BLaER1 treated with 17β-estradiol and CSF1 and Interleukin-3, amounts not matched to agents 10 nM and 100 nM (cell line): ENCODE data around the gene NLRC5.
"Not testable (repeated sequence)": the region's sequence is repeated elsewhere in the genome, so short reads cannot be mapped to it uniquely, and the experiment has no call there.

Experiments used
- H3K27ac ChIP-seq, 11 experiments: shearing (Covaris generic); formaldehyde crosslinking; 2 replicates each; pipeline ENCODE4 v1.8.1; 2022
- H3K27me3 ChIP-seq, 11 experiments: shearing (Covaris generic); formaldehyde crosslinking; 2 replicates each; pipeline ENCODE4 v1.8.1; 2022
- H3K36me3 ChIP-seq, 11 experiments: shearing (Covaris generic); formaldehyde crosslinking; 2 replicates each; pipeline ENCODE4 v1.8.1; 2022
- H3K4me1 ChIP-seq, 10 experiments: shearing (Covaris generic); formaldehyde crosslinking; 2 replicates each; pipeline ENCODE4 v1.8.1; 2022
- H3K4me2 ChIP-seq, 11 experiments: shearing (Covaris generic); formaldehyde crosslinking; 2 replicates each; pipeline ENCODE4 v1.8.1; 2022
- H3K4me3 ChIP-seq, 10 experiments: shearing (Covaris generic); formaldehyde crosslinking; 2 replicates each; pipeline ENCODE4 v1.8.1; 2022
- H3K9ac ChIP-seq, 11 experiments: shearing (Covaris generic); formaldehyde crosslinking; 2 replicates each; pipeline ENCODE4 v1.8.1; 2022
- H3K9me3 ChIP-seq, 11 experiments: shearing (Covaris generic); formaldehyde crosslinking; replicated peaks in 1 of 11; 2 replicates each; pipeline ENCODE4 v1.8.1; 2022
- H4K20me1 ChIP-seq, 11 experiments: shearing (Covaris generic); formaldehyde crosslinking; 2 replicates each; pipeline ENCODE4 v1.8.1; 2022
- Cebpa-rat ChIP-seq, 11 experiments: shearing (Covaris generic); IDR thresholded peaks; 2 replicates each; pipeline ENCODE4 v1.8.1; 2022

NLRC5 gene

DNA sequence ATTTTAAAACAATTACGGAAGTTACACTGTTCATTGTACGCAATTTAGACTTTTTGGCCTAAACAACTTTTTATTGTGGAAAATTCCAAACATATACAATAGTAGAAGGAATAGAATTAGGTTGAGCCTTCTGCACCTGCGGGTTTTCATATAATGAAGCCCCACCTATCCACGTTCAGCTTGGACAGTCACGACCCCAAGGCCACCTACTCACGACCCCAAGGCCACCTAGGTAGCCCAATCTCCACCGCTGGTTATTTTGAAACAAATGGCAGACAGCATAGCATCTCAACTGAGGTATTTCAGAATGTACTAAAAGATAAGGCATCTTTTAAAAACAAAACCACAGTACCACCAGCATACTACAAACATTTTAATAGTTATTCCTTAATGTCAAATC, 631 bp downstream of the NLRC5 start:
- Histone ChIP-seq H3K4me2 (peak overlapping the region; percentile 90 to 99 (median 96)), H3K4me3 (peak overlapping the region; percentile 64 to 92 (median 80)), H3K4me1 (peaks cover 71 to 90% (median 82%) of the 10 kb centered on the region in 10 experiments), H3K27me3 (no peaks in the 10 kb centered on the region), H3K36me3 (peaks cover 0 to 23% (median 7%) of the 10 kb centered on the region in 11 experiments; a peak in 4 of 22 replicates), H4K20me1 (peaks cover 0 to 24% (median 9%) of the 10 kb centered on the region in 11 experiments; a peak in 13 of 22 replicates), H3K27ac (peak overlapping the region; percentile 68 to 90 (median 86); a peak in 21 of 22 replicates), H3K9me3 (no peaks in the 10 kb centered on the region), H3K9ac (peak overlapping the region; percentile 72 to 95 (median 88))
- no peak for TF ChIP-seq Cebpa-rat (IDR thresholded peaks at IDR 0.05)

DNA sequence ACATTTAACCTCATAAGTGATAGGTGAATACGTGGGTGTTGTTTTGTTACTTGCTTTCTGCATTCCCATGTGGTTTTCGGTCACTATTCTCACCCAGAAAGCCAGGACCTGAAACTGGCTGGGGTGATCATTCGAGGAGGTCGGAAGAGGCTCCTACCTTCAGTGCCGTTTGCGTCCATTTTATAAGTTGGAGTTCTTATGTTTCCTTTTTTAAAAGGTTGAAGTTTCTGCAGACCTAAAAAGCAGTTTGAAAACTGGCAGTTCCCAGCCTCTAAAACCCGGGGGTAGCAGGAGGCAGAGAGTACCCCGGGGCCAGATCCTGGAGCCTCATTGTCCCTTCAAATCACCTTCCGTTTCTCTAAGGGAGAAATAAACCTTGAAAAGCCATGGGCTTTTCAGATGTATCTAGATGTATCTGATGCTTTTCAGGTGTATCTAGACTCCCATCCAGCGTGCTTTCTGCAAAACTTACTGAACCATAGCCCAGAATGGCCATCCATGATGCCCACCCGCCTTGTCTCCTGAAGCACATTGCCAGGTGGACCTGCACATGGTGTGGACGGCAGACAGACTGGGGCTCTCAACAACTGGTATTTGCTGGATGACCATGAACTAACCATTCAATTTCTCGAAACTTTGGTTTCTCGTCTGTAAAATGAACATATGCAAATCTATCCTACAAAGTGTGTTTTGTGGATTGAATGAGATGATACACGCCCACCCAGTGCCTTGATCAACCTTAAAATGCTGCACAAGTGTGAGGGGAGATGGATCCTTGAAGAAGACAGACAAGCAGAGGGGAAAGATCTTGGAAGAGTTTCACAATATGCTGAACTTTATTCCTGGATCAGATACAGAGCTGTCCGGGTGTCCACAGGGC, 1.3 kb downstream of the NLRC5 start:
- Histone ChIP-seq H3K9ac (peak overlapping the region; percentile 72 to 95 (median 88)), H3K4me2 (peak overlapping the region; percentile 90 to 99 (median 96))
- TF ChIP-seq Cebpa-rat (IDR thresholded peaks at IDR 0.05), result no peak

DNA sequence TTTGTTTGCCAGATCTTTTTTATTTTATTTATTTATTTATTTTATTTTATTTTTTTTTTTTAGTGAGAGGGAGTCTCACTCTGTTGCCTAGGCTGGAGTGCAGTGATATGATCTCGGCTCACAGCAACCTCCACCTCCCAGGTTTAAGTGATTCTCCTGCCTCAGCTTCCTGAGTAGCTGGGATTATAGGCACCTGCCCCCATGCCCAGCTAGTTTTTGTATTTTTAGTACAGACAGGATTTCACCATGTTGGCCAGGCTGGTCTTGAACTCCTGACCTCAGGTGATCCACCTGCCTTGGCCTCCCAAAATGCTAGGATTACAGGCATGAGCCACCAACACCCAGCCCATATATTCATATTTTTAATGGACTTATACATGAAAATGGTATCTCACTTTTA, 3.1 kb downstream of the NLRC5 start:
- H3K4me3 ChIP-seq, H3K9ac ChIP-seq, H3K9me3 ChIP-seq, H3K27me3 ChIP-seq: not testable (repeated sequence)
- Histone ChIP-seq H3K4me1 (peaks cover 55 to 72% (median 66%) of the 10 kb centered on the region in 10 experiments), H3K36me3 (peaks cover 0 to 24% (median 10%) of the 10 kb centered on the region in 11 experiments; a peak in 9 of 22 replicates), H3K4me2 (peak overlapping the region in 7 of 11 experiments; percentile 93 to 99 (median 95); a peak in 11 of 22 replicates), H3K27ac (0 out of 22 replicates have a peak overlapping the region, but pooled peaks of 1 of the 11 experiments have one; percentile 39), H4K20me1 (peaks cover 0 to 45% (median 24%) of the 10 kb centered on the region in 11 experiments; a peak in 15 of 22 replicates)

More for the DNA sequence above, 1.3 kb downstream of the NLRC5 start:
- Histone ChIP-seq H4K20me1 (peaks cover 0 to 31% (median 15%) of the 10 kb centered on the region in 11 experiments; a peak in 13 of 22 replicates), H3K36me3 (peaks cover 0 to 23% (median 8%) of the 10 kb centered on the region in 11 experiments; a peak in 7 of 22 replicates), H3K27ac (peak overlapping the region in 9 of 11 experiments; percentile 70 to 90 (median 87); a peak in 17 of 22 replicates), H3K4me3 (peak overlapping the region; percentile 64 to 92 (median 80)), H3K27me3 (no peaks in the 10 kb centered on the region), H3K4me1 (peaks cover 69 to 90% (median 82%) of the 10 kb centered on the region in 10 experiments), H3K9me3 (no peaks in the 10 kb centered on the region)

DNA sequence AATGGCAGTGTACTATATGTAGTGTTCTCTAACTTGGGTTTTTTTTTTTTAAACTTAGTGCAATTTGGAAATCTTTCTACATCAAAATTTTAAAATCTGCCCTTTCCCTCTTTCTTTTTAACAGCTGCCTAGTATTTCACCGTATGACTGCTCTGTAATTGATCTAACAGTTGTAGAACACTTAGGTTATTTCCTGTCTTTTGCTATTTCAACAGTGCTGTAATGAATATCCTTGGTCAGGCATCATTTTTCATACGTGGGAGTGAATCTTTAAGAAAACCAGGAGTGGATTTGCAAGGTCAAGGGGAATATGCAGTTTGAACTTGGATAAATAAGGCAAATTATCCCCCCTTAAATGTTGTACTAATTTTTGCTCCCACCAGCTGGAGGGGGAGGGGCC, 3.8 kb downstream of the NLRC5 start:
- Histone ChIP-seq H4K20me1 (peaks cover 0 to 53% (median 24%) of the 10 kb centered on the region in 11 experiments; a peak in 15 of 22 replicates), H3K4me1 (peaks cover 47 to 65% (median 60%) of the 10 kb centered on the region in 10 experiments), H3K27me3 (no peaks in the 10 kb centered on the region), H3K9ac (no peak overlapping the region), H3K9me3 (no peaks in the 10 kb centered on the region), H3K36me3 (peaks cover 0 to 25% (median 10%) of the 10 kb centered on the region in 11 experiments; a peak in 9 of 22 replicates), H3K27ac (no peak overlapping the region), H3K4me2 (peak overlapping the region in 8 of 11 experiments; percentile 1 to 42 (median 14); a peak in 6 of 22 replicates), H3K4me3 (no peak overlapping the region)
- TF ChIP-seq Cebpa-rat (IDR thresholded peaks at IDR 0.05), result no peak

DNA sequence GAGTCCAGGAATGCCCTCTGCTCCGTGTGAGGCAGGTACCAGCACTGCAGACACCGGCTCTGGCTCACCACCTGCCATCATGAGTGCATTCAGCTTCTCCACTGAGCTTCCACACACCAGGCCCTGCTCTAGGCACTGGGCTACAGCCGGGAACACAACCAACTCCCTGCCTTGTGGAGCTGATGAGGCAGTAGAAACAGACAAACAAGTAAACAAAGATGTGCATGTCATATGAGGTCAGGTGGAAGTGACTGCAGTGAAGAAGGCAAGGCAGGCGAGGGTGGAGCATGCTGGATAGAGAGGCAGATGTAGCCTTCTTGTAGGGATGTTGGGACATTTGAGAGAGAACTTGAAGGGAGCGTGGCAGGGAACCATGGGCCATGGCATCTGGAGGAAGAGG, 5.0 kb downstream of the NLRC5 start:
- H3K27ac ChIP-seq, result peak overlapping the region in 1 of 11 experiments; percentile 16; a peak in 1 of 22 replicates
- no peaks in the 10 kb centered on the region for H3K9me3 ChIP-seq
- H3K9ac ChIP-seq, result no peak overlapping the region
- peaks cover 47 to 66% (median 56%) of the 10 kb centered on the region in 10 experiments for H3K4me1 ChIP-seq
- H3K4me3 ChIP-seq, result no peak overlapping the region
- peak overlapping the region; percentile 18 to 68 (median 52); a peak in 21 of 22 replicates for H3K4me2 ChIP-seq
- TF ChIP-seq Cebpa-rat (IDR thresholded peaks at IDR 0.05), result no peak
- peaks cover 0 to 25% (median 10%) of the 10 kb centered on the region in 11 experiments; a peak in 9 of 22 replicates for H3K36me3 ChIP-seq
- H4K20me1 ChIP-seq, result peaks cover 0 to 64% (median 24%) of the 10 kb centered on the region in 11 experiments; a peak in 15 of 22 replicates
- no peaks in the 10 kb centered on the region for H3K27me3 ChIP-seq

DNA sequence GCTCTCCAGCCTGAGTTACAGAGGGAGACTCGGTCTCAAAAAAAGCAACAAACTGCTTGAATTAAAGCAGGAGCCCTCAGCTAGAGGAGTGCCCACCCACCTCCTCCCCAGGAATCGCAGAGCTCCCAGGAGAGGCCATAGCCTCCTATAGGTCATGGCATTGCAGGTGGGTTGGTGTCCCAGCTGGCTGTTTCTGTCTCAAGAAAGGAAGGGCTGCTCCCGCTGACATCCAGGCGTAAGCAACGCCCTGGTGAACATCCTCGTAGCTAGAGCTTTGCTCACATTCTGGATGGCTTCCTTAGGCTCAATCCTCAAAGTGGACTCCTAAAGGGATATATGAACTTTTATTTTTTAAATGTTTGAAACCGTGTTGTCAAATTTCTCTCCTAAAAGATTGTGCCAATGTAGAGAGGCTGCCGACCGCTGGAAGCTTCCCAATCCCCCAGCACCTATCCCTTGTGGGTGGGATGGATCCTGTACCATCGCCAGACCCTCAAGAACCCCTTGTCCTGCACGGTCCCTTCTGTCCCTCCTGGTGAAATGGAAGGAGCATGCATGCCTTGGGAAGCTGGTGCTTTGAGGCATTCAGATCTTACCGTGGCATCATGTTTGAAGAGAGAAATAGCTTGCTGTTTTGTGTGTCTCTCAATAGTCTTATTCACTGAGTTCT, 5.9 kb downstream of the NLRC5 start:
- peaks cover 0 to 25% (median 10%) of the 10 kb centered on the region in 11 experiments; a peak in 9 of 22 replicates for H3K36me3 ChIP-seq
- peaks cover 53 to 72% (median 61%) of the 10 kb centered on the region in 10 experiments for H3K4me1 ChIP-seq
- no peak for TF ChIP-seq Cebpa-rat (IDR thresholded peaks at IDR 0.05)
- no peaks in the 10 kb centered on the region for H3K27me3 ChIP-seq
- peak overlapping the region in 10 of 11 experiments; percentile 27 to 68 (median 52); a peak in 17 of 22 replicates for H3K4me2 ChIP-seq
- peak overlapping the region in 3 of 11 experiments; percentile 3 to 14 (median 11); a peak in 3 of 22 replicates for H3K27ac ChIP-seq
- H3K9me3 ChIP-seq, result no peaks in the 10 kb centered on the region
- peak overlapping the region in 4 of 11 experiments; percentile 9 to 34 (median 16); a peak in 2 of 22 replicates for H3K9ac ChIP-seq
- H4K20me1 ChIP-seq, result peaks cover 0 to 73% (median 24%) of the 10 kb centered on the region in 11 experiments; a peak in 15 of 22 replicates
- H3K4me3 ChIP-seq, result no peak overlapping the region

DNA sequence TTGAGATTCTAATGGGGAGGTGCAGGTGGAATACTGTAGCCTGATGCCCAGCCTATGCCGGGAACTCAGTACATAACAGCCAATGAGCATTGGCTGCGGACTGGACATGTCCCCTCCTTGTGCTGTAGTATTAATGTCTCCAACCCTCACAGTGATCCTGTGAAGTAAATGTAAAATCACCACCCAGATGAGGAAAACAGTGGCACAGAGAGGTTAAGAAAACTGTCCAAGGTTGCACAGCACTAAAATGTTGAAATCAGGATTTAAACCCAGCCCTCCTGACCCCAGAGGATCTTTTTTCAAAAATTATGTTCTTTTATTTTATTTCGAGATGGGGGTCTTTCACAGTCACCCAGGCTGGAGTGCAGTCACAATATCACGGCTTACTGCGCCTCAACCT, 7.9 kb downstream of the NLRC5 start:
- H3K36me3 ChIP-seq, result peaks cover 0 to 19% (median 9%) of the 10 kb centered on the region in 11 experiments; a peak in 9 of 22 replicates

DNA sequence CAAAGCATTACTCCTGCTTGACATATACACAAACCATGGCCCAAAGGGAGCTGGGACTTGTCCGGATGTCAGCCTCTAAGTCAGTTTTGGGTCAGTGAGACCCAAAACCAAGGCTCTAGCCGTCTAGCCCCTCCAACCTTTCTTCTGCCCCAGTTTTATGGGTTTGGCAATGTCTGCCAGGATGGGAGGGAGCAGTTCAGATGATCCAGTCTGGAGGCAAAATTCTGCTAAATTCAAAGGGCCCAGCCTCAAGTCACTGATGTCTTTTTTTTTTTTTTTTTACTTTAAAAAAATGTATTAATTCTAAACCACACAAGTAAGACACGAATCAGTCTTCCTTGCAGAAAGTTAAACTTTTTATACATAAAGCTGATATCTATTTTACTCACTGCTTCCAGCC, 8.6 kb downstream of the NLRC5 start:
- Histone ChIP-seq H3K36me3 (peaks cover 0 to 19% (median 6%) of the 10 kb centered on the region in 11 experiments; a peak in 7 of 22 replicates), H3K4me1 (peaks cover 44 to 64% (median 56%) of the 10 kb centered on the region in 10 experiments), H3K9ac (0 out of 22 replicates have a peak overlapping the region, but pooled peaks of 1 of the 11 experiments have one; percentile 18), H3K27ac (no peak overlapping the region; a peak in 2 of 22 replicates), H3K4me3 (no peak overlapping the region), H3K4me2 (no peak overlapping the region), H3K27me3 (no peaks in the 10 kb centered on the region), H3K9me3 (no peaks in the 10 kb centered on the region), H4K20me1 (peaks cover 0 to 73% (median 24%) of the 10 kb centered on the region in 11 experiments; a peak in 16 of 22 replicates)
- TF ChIP-seq Cebpa-rat (IDR thresholded peaks at IDR 0.05), result no peak

More for the DNA sequence above, 7.9 kb downstream of the NLRC5 start:
- no peak for TF ChIP-seq Cebpa-rat (IDR thresholded peaks at IDR 0.05)
- Histone ChIP-seq H3K4me3 (no peak overlapping the region), H3K27me3 (no peaks in the 10 kb centered on the region), H4K20me1 (peaks cover 0 to 77% (median 24%) of the 10 kb centered on the region in 11 experiments; a peak in 16 of 22 replicates), H3K9ac (0 out of 22 replicates have a peak overlapping the region, but pooled peaks of 1 of the 11 experiments have one; percentile 18), H3K4me1 (peaks cover 44 to 64% (median 54%) of the 10 kb centered on the region in 10 experiments), H3K27ac (no peak overlapping the region; a peak in 1 of 22 replicates), H3K9me3 (no peaks in the 10 kb centered on the region), H3K4me2 (no peak overlapping the region)
